ENCODE data around the gene DSTYK. TPM values are rescaled to one million over a fixed set of nuclear protein-coding genes. Genes with fewer than 3 reads are reported as not detected.

The DSTYK gene
- total RNA-seq, 2 donors from 2014 or later = 9.8 to 11.0 TPM

DNA sequence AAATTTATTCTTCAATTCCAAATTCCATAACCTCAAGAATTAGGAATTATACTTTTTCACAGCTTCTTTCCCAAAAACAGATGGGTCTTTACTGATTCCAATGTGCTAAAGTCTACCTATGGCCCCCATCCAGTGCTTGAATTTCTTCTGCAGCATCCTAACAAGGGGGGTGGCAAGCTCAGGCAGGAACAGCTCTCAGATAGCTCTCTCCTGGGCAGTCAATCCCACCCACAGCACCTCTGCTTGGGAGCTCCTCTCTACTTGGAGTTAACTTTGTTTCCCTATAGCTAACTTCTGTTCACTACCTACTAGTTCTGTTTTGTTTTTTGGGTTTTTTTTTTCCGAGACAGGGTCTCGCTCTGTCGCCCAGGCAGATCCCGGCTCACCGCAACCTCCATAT, 101.8 kb downstream of the DSTYK start:
- H3K4me3 Mint-ChIP-seq = no peak overlapping the region
- peaks cover 79% of the 10 kb centered on the region for H3K36me3 ChIP-seq (ENCODE audit: control insufficient read depth, insufficient read depth, low read length)
- no peak overlapping the region for H3K4me3 ChIP-seq (ENCODE audit: low read length)
- TF ChIP-seq CTCF (conservative IDR thresholded peaks at IDR 0.05) = no peak
- H3K27ac Mint-ChIP-seq = no peak overlapping the region
- no peak overlapping the region for H3K27ac ChIP-seq (ENCODE audit: low read depth, low read length)
- no peaks in the 10 kb centered on the region for H3K4me1 ChIP-seq (ENCODE audit: control insufficient read depth, insufficient read depth, low read length)
- no peaks in the 10 kb centered on the region for H3K4me1 Mint-ChIP-seq
- 97% methylated on average over 5 of the region's 5 CpGs; no CpG with 5 or more reads in 1 of the 2 experiments for WGBS, 2 experiments (ENCODE audit: insufficient coverage in 1 of 2, insufficient read length in 1 of 2)
- no peaks in the 10 kb centered on the region for H3K9me3 ChIP-seq (ENCODE audit: control insufficient read depth, low read length)
- peaks cover 44% of the 10 kb centered on the region for H3K36me3 Mint-ChIP-seq (ENCODE audit: low read depth)
- no peak overlapping the region for H3K9ac ChIP-seq (ENCODE audit: extremely low read depth, low read length, poor library complexity, severe bottlenecking)
- no peak for DNase-seq
- H3K9me3 Mint-ChIP-seq = no peaks in the 10 kb centered on the region
- no peaks in the 10 kb centered on the region for H3K27me3 Mint-ChIP-seq (ENCODE audit: insufficient read depth)
- H3K27me3 ChIP-seq (ENCODE audit: control insufficient read depth, insufficient read depth, low read length, poor library complexity, severe bottlenecking) = no peaks in the 10 kb centered on the region

GRCh38 chr1:205109269-205109668, 102.2 kb downstream of the DSTYK start:
- Mint-ChIP-seq H3K36me3 (ENCODE audit: low read depth) (peaks cover 44% of the 10 kb centered on the region), H3K4me3 (no peak overlapping the region), H3K27me3 (ENCODE audit: insufficient read depth) (no peaks in the 10 kb centered on the region), H3K4me1 (no peaks in the 10 kb centered on the region), H3K9me3 (no peaks in the 10 kb centered on the region), H3K27ac (no peak overlapping the region)
- H3K36me3 ChIP-seq (ENCODE audit: control insufficient read depth, insufficient read depth, low read length) = peaks cover 78% of the 10 kb centered on the region
- TF ChIP-seq CTCF (conservative IDR thresholded peaks at IDR 0.05) = no peak
- no peaks in the 10 kb centered on the region for H3K9me3 ChIP-seq (ENCODE audit: control insufficient read depth, low read length)
- no peak overlapping the region for H3K9ac ChIP-seq (ENCODE audit: extremely low read depth, low read length, poor library complexity, severe bottlenecking)
- no peaks in the 10 kb centered on the region for H3K27me3 ChIP-seq (ENCODE audit: control insufficient read depth, insufficient read depth, low read length, poor library complexity, severe bottlenecking)
- no peaks in the 10 kb centered on the region for H3K4me1 ChIP-seq (ENCODE audit: control insufficient read depth, insufficient read depth, low read length)
- no peak overlapping the region for H3K27ac ChIP-seq (ENCODE audit: low read depth, low read length)
- WGBS, 2 experiments (ENCODE audit: insufficient coverage in 1 of 2, insufficient read length in 1 of 2) = 80% methylated on average over 1 of the region's 1 CpG; no CpG with 5 or more reads in 1 of the 2 experiments
- H3K4me3 ChIP-seq (ENCODE audit: low read length) = no peak overlapping the region
- DNase-seq = no peak

GRCh38 chr1:205108464-205108863, 103.0 kb downstream of the DSTYK start:
- Mint-ChIP-seq H3K36me3 (ENCODE audit: low read depth) (peaks cover 46% of the 10 kb centered on the region), H3K4me1 (no peaks in the 10 kb centered on the region), H3K27me3 (ENCODE audit: insufficient read depth) (no peaks in the 10 kb centered on the region), H3K27ac (no peak overlapping the region), H3K9me3 (no peaks in the 10 kb centered on the region), H3K4me3 (no peak overlapping the region)
- no peaks in the 10 kb centered on the region for H3K4me1 ChIP-seq (ENCODE audit: control insufficient read depth, insufficient read depth, low read length)
- 94 to 100% methylated on average over 1 to 4 of the region's 4 CpGs for WGBS, 2 experiments (ENCODE audit: insufficient coverage in 1 of 2, insufficient read length in 1 of 2)
- no peak for DNase-seq
- H3K9ac ChIP-seq (ENCODE audit: extremely low read depth, low read length, poor library complexity, severe bottlenecking) = no peak overlapping the region
- no peak overlapping the region for H3K4me3 ChIP-seq (ENCODE audit: low read length)
- H3K27ac ChIP-seq (ENCODE audit: low read depth, low read length) = no peak overlapping the region
- H3K36me3 ChIP-seq (ENCODE audit: control insufficient read depth, insufficient read depth, low read length) = peaks cover 78% of the 10 kb centered on the region
- no peaks in the 10 kb centered on the region for H3K27me3 ChIP-seq (ENCODE audit: control insufficient read depth, insufficient read depth, low read length, poor library complexity, severe bottlenecking)
- H3K9me3 ChIP-seq (ENCODE audit: control insufficient read depth, low read length) = no peaks in the 10 kb centered on the region
- TF ChIP-seq CTCF (conservative IDR thresholded peaks at IDR 0.05) = no peak

Data from endodermal cell (in vitro differentiated cells).